ENCODE data around the gene HCAR3.
"Not testable (repeated sequence)": the region's sequence is repeated elsewhere in the genome, so short reads cannot be mapped to it uniquely, and the experiment has no call there.

The HCAR3 gene

DNA sequence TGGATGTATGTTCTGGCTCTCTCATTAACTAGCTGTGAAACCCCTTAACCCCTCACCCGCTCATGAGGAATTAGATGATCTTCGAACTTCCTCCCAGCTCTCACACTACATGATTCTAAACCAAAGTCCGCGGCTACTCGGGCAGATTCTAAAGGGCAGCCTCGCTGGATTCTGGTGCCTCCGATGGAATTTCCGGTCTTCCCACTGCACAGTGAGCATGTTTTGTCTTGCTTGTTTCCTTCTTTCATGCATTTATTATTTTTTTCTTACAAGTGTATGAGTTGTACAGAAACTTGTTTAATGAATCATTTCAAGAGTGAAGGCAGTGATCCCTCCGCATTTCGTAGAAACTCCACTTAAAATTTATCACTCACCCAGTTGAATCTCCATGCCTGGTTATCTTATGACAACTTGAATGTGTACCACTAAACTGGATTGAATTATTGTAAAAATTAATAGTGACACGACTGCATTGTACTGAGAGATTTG, 4.5 kb upstream of the HCAR3 start:
- DNase-seq = no peak

DNA sequence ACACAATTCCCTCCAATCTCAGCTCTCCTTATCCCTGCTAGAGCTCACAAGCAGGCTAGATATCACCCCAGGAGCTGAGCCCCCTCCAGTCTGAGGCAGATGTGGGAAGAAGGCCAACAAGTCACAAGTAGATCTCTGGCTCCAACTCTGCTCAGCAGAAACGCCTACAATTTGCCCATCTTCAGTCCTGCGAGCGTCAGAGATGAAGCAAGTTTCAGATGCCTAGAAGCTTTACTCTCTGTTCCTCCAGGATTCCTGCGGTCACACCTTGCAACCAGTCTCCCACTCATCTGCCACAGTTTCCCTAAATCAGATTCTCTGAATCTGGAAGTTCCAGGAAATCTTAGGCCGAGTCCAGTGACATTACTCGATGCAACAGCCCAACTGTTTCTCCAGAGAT, 1.4 kb downstream of the HCAR3 start:
- not testable (repeated sequence) for DNase-seq

DNA sequence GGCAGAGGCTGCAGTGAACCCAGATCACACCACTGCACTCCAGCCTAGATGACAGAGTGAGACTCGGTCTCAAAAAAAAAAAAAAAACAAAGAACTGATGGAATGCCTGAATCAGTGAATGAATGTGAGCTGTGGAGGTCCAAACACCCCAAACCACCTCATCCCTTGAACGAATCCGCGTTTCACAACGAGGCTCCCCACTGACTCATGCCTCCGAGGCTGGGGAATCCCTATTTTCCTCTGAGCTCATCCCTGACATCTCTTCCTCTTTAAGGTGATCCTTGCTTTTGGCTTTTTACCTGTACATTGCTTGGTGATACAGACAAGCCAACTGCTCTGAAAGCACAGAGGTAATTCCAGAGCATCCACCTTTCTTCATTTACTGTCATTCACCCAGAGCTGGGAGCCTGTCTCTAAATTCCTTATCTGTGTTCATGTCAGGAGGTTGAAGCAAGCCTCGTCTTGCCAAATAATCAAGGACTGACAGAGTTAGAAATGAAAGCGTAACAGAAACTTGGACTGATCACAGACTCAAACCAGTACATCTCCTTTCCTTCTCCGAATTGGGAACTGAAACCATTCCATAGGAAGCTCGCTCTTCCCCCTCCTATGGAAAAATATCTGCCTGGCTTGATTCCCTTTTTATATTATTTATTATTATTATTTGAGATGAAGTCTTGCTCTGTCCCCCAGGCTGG, 3.0 kb downstream of the HCAR3 start:
- not testable (repeated sequence) for DNase-seq

DNA sequence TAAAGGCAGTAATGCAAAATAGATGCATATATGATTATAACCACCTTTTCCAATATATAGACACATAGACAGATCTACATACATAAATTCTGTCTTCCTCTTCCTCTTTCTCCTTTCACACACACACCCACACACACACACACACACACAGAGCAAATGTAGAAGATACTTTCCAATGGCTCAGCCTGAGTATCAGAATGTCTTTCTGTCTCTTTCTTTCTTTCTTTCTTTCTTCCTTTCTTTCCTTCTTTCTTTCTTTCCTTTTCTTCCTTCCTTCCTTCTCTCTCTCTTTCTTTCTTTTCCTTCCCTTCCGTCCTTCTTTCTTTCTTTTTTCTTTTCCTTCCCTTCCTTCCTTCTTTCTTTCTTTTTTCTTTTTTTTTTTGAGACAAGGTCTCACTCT, 5.3 kb downstream of the HCAR3 start:
- not testable (repeated sequence) for DNase-seq

DNA sequence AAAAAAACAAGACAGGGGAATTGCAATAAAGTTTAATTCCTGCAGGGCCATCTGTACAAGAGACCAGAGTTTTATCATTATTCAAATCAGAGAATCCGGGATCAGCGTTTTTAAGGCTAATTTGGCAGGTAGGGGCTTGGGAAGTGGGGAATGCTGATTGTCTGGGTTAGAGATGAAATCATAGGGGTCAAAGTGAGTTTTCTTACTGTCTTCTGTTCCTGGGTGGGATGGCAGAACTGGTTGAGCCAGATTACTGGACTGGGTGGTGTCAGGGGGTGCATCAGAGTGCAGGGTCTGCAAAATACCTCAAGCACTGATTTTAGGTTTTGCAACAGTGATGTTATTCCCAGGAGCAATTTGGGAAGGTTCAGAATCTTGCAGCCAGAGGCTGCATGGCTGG, 6.3 kb downstream of the HCAR3 start:
- not testable (repeated sequence) for DNase-seq

DNA sequence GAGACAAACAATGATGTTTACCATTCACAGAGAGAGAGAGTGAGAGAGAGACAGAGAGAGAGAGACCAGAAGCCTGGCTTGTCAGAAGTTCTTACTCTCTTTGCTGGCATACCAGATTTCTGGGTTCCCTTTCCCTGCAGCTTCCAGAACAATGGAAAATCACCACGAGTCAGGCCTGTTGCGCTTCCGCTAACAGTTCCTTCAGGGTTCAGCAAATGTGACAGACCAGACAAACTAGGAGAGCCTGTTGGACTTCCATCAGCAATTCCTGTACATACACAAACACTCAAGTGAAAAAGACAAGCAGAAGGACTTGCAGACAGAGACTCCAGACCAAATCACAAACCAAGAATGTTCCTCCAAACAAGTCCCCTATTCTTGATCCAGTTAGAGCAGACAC, 7.3 kb downstream of the HCAR3 start:
- not testable (repeated sequence) for DNase-seq

DNA sequence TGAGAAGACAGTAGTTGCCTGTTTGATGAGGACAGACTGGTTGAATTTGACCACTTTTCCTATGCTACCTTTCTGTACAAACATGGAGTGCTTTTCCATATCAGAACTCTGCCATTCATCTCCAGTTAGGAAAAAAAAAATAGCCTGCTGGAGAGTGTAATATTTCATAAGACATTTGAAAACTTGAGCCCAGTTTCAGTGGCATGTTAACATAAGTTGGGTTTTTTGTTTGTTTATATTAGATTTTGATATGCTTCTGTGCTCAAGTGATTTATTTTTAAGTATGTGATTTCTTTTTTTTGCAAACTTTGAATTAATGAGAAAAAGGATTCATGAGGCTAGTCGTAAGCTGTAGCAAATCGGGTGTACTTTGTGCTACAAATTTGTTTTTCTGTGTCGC, 12.8 kb downstream of the HCAR3 start:
- DNase-seq = not testable (repeated sequence)

DNA sequence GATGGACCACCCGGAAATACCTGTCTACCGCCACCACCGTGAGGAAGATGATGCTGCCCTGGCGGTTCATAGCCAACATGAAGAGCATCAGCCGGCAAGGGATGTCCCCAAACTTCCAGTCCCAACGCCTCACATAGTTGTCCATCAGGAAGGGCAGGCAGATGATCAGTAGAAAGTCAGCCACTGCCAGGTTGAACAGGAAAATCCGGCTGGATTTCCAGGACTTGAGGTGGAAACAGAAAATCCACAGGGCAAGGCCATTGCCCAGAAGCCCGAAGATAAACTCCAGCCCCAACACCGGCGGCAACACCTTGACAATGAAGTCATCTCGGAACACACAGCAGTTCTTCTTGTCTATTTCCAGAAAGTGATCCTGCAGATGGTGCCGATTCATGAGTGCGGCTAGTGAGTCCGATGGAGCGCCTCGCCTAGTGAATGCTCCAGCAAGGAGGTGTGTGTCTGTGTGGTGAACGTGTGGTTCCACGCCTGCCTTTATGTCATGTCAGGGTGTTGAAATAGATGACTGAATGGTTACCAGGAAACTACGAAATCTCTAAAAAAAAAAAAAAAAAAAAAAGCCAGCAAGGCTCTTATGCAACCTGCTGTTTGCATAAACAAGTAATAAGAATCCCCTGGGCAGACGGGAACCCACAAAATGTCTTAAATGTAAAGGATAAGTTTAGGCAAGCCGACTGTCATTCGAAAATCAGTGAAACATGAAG, 13.6 kb downstream of the HCAR3 start, which contains the start of gene HCAR2:
Gene HCAR2 (minus strand): TSS at position 468 of the 722 bp plus-strand sequence. CDS start 74 bp downstream, at position 394.
- not testable (repeated sequence) for DNase-seq

DNA sequence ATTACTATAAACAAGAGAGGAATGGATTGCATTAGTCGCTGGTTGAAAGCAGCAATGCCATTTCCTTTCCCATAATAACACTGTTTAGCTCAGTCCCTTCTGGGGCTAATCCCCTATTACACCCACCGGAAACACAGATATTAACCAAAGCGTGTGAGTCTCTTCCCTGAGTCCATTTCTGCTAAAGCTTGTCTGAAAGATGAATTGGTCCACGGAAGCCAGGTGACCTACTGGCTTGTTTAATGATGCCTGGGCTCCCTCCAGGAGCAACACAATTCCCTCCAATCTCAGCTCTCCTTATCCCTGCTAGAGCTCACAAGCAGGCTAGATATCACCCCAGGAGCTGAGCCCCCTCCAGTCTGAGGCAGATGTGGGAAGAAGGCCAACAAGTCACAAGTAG, 15.1 kb downstream of the HCAR3 start:
- DNase-seq = not testable (repeated sequence)

DNA sequence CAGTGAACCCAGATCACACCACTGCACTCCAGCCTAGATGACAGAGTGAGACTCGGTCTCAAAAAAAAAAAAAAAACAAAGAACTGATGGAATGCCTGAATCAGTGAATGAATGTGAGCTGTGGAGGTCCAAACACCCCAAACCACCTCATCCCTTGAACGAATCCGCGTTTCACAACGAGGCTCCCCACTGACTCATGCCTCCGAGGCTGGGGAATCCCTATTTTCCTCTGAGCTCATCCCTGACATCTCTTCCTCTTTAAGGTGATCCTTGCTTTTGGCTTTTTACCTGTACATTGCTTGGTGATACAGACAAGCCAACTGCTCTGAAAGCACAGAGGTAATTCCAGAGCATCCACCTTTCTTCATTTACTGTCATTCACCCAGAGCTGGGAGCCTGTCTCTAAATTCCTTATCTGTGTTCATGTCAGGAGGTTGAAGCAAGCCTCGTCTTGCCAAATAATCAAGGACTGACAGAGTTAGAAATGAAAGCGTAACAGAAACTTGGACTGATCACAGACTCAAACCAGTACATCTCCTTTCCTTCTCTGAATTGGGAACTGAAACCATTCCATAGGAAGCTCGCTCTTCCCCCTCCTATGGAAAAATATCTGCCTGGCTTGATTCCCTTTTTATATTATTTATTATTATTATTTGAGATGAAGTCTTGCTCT, 16.4 kb downstream of the HCAR3 start:
- not testable (repeated sequence) for DNase-seq

DNA sequence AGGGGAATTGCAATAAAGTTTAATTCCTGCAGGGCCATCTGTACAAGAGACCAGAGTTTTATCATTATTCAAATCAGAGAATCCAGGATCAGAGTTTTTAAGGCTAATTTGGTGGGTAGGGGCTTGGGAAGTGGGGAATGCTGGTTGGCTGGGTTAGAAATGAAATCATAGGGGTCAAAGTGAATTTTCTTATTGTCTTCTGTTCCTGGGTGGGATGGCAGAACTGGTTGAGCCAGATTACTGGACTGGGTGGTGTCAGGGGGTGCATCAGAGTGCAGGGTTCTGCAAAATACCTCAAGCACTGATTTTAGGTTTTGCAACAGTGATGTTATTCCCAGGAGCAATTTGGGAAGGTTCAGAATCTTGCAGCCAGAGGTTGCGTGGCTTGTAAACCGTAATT, 19.7 kb downstream of the HCAR3 start:
- not testable (repeated sequence) for DNase-seq

DNA sequence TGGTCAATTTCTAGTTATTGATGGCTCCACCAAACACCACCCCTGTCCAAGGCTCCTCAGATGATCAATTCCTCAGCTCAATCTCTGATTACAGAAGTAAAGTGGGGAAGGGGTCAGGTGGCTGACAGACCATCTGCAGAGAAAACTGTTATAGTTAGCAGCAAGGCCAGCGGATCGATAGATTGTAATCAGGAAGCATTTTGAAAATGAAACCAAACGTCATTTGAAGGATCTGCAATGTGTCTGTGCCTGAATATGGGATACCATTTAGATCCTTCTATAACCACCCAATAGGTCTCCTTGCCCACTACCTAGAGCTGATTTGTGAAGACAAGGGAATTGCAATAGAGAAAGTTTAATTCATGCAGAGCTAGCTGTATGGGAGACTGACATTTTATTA, 25.0 kb downstream of the HCAR3 start:
- no peak for DNase-seq

DNA sequence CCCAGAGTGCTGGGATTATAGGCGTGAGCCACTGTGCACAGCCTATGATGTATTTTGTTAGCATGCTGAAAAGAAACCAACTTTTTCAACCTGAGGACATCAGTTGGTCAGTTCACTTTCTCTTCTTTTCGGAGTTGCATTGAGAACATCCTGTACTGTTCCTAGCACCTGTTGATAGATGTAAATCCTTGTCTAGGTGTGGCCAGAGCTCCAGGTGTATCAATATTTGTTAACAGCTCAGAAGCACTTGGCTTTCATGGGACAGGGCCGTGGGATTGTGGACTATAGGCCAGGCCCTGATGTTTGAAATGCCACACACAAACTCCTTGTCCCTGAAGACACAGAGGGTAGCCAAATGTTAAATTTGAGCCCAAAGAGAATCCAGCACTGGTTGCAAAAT, 28.3 kb downstream of the HCAR3 start:
- no peak for DNase-seq

DNA sequence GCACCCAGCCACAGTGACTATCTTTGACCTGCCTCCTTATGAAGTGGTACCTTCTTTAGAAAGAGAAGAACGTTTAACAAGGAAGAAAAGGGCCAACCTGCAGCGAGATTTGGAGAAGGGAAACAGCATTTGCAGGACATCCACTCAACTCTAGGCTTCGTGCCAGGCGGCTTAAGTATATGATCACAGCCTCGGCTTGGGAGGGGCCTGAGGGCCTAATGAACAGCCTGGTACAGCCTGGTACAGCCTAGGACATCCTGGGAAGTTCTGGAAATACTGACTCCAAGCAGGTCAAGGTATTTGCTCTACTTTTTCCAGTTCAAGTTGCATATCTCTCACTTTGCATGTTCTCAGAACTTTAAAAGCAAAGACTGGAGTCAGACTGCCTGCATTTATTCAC, 29.5 kb downstream of the HCAR3 start:
- DNase-seq = peak; percentile 19 to 55

DNA sequence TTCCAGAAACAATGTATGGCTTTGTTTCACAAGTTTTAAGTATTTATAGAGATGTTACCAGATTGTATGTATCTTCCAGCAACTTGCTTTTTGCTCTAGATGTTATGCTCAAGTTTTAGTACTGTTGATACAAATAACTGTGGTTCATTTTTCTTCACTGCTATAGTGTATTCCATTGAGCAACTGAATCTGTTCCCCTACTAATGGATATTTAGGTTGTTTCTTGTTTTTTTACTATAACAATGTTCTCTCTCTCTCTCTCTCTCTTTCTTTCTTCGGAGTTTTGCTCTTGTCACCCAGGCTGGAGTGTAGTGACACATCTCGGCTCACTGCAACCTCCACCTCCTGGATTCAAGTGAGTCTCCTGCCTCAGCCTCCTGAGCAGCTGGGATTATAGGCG, 30.1 kb downstream of the HCAR3 start:
- DNase-seq = no peak

DNA sequence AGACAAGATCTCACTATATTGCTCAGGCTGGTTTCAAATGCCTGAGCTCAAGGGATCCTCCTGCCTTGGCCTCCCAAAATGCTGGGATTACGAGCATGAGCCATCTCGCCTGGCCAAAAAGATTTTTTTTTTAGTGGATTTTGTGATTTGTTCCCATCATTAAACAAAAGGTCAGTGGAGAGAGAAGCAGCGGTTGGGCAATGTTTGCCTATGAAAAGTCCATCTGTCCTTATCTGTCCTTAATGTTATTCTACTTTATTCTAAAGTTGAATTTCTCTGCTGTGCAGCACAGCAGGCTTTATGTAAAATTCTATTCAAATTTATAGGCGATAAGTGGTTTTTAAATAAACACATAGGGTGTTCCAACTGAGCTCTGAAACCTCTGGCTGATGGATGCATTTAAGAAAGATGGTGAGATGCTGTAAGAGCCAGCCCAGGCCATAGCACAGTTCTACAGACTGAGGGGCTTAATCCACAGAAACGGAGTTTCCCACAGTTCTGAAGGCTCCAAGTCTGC, 32.3 kb downstream of the HCAR3 start:
- no peak for DNase-seq

DNA sequence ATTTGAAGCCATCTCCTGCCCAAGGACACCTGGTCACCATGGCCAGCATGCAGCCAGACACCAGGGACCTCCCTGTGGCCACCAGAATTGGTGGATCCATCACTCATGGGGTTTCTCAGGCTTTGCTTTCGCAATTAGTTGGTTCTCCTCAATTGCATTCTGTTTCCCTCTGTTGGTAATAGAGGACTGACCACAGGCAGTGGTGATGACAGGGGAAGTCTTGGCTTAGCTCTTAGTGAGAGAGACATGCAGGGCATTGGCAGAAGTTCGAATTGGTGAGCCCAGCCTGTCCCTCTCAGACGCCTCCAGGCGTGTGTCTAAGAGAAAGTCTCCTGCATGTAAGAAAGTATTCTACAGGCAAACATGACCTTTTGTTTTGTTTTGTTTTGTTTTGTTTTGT, 34.8 kb downstream of the HCAR3 start:
- DNase-seq = no peak

DNA sequence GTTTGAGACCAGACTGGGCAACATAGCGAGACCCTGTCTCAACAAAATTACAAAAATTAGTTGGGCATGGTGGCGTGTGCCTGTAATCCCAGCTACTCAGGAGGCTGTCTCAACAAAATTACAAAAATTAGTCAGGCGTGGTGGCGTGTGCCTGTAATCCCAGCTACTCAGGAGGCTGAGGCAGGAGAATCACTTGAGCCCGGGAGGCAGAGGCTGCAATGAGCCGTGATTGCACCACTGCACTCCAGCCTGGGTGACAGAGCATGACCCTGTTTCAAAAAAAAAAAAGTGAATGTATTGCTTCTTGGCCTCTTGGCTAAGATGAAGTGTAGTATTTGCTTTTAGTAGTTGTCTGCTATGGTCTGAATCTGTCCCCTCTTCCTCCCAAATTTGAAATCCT, 35.6 kb downstream of the HCAR3 start:
- DNase-seq = not testable (repeated sequence)

DNA sequence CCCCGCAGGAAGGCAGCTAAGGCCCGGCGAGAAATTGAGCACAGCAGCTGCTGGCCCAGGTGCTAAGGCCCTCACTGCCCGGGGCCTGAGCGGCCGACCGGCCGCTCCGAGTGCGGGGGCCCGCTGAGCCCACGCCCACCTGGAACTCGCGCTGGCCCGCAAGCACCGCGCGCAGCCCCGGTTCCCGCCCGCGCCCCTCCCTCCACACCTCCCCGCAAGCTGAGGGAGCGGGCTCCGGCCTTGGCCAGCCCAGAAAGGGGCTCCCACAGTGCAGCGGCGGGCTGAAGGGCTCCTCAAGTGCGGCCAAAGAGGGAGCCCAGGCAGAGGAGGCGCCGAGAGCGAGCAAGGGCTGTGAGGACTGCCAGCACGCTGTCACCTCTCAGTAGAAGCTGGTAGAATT, 39.8 kb downstream of the HCAR3 start:
- not testable (repeated sequence) for DNase-seq

DNA sequence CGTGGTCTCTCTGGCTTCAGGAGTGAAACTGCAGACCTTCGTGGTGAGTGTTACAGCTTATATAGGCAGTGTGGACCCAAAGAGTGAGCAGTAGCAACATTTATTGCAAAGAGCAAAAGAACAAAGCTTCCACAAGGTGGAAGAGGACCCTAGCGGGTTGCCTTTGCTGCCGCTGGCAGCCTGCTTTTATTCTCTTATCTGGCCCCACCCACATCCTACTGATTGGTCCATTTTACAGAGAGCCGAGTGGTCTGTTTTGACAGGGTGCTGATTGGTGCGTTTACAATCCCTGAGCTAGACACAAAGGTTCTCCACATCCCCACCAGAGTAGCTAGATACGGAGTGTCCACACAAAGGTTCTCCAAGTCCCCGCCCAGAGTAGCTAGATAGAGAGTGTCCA, 40.6 kb downstream of the HCAR3 start:
- not testable (repeated sequence) for DNase-seq

DNA sequence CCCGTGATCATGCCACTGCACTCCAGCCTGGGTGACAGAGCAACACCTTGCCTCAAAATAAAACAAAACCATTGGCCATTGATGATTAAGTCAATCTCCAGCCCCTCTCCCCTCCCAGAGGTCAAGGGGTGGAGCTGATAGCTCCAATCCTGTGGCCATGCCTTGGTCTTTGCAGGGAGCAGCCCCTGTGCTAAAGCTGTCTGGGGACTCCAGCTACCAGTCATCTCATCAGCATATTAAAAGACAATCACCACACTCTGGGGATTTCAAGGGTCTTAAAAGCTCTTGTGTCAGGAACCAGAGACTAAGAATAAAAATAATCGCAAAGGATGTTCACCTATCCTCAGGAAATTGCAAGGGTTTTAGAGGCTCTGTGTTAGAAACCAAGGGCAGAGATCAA, 44.1 kb downstream of the HCAR3 start:
- no peak for DNase-seq

DNA sequence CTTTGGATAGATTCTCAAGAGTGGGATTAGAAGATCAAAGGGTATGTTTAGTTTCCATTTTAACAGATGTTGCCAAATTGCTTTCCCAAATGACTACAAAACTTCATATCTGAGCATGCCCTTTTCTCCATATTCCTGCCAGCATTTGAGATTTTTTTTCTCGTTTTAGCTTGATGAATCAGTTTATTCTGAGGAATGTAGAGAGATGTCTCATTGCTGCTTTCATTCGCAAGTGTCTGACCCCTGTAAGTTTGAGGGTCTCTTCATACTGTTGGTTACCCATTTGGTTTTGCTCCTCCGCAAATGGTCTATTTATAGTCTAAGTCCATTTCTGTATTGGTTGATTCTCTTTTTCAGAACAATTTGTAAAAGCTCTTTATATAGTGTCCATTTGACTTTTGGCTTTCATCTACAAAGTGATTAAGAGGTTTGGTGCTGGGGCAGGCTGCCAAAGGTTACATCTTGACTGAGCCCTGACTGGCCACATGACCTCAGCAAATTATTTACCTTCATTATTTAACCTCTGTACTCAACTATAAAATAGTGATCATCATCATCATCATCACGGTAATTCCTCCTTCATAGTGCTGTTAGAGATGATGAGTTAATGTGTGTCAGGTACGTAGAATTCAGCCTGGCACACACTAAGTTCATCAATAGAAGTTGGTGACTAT, 47.1 kb downstream of the HCAR3 start:
- no peak for DNase-seq

DNA sequence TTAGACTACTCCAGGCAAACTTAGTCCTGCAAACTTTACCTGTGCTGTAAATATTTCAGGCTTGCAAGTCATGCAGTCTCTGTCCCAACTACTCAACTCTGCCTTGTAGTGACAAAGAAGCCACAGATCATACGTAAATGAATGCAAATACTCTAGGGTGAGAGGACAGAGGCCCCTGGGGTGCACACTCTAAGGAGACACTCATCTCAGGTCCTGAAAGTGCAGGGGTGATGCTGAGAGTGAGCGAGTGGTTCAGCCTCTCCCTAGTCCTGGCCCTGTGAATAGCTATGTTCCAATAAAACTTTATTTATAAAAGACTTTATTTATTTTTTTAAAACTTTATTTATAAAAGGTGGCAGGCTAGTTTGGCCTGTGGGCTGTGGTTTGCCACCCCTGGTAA, 48.3 kb downstream of the HCAR3 start:
- DNase-seq = no peak
